HG03066 (cell line): ENCODE data around the gene NLRP12.
"Not testable (repeated sequence)": the region's sequence is repeated elsewhere in the genome, so short reads cannot be mapped to it uniquely, and the experiment has no call there.

Experiments
- ATAC-seq: cut with Tn5 transposase; IDR thresholded peaks from one replicate; pipeline ENCODE4 v1.9.1; 2021; ENCODE audit warnings: low read depth; ENCODE audit not compliant: unreplicated experiment

The NLRP12 gene

GRCh38 chr19:53838446-53838845 lies 14.3 kb upstream of the NLRP12 start:
- not testable (repeated sequence) for ATAC-seq

GRCh38 chr19:53832861-53833260 lies 8.7 kb upstream of the NLRP12 start:
- ATAC-seq = not testable (repeated sequence)

- ATAC-seq = no peak
These were observed 4.4 kb upstream of the NLRP12 start for GRCh38 chr19:53828531-53828930.

GRCh38 chr19:53826876-53827275 lies 2.8 kb upstream of the NLRP12 start:
- ATAC-seq = no peak

- ATAC-seq = no peak
These were observed 564 bp downstream of the NLRP12 start for GRCh38 chr19:53823380-53824120.

GRCh38 chr19:53819861-53820260 lies 4.3 kb downstream of the NLRP12 start:
- ATAC-seq = no peak

- no peak for ATAC-seq
These were observed 5.4 kb downstream of the NLRP12 start for GRCh38 chr19:53818756-53819155.

GRCh38 chr19:53813996-53814395 lies 10.1 kb downstream of the NLRP12 start:
- ATAC-seq = no peak

- ATAC-seq = no peak
These were observed 11.8 kb downstream of the NLRP12 start for GRCh38 chr19:53812335-53812734.

GRCh38 chr19:53810891-53811290 lies 13.2 kb downstream of the NLRP12 start:
- no peak for ATAC-seq

- ATAC-seq = no peak
These were observed 13.9 kb downstream of the NLRP12 start for GRCh38 chr19:53810187-53810546.

- ATAC-seq = no peak
These were observed 14.5 kb downstream of the NLRP12 start for GRCh38 chr19:53809518-53810186.

GRCh38 chr19:53808710-53809125 lies 15.4 kb downstream of the NLRP12 start:
- no peak for ATAC-seq

GRCh38 chr19:53801257-53801656 lies 22.9 kb downstream of the NLRP12 start:
- ATAC-seq = no peak

GRCh38 chr19:53795019-53795418 lies 29.1 kb downstream of the NLRP12 start:
- ATAC-seq = no peak

GRCh38 chr19:53792721-53793433 lies 31.2 kb downstream of the NLRP12 start:
- ATAC-seq = no peak

GRCh38 chr19:53789708-53790678 lies 34.1 kb downstream of the NLRP12 start:
- ATAC-seq = no peak

GRCh38 chr19:53787266-53787665 lies 36.8 kb downstream of the NLRP12 start:
- no peak for ATAC-seq

- no peak for ATAC-seq
These were observed 37.4 kb downstream of the NLRP12 start for GRCh38 chr19:53786744-53787143.

- no peak for ATAC-seq
These were observed 38.8 kb downstream of the NLRP12 start for GRCh38 chr19:53785196-53785889.
